ENCODE results near the gene SGMS1.

GRCh38 chr10:50552308-50552707 is 71.4 kb downstream of the SGMS1 start:
- TF ChIP-seq CTCF (IDR thresholded peaks at IDR 0.05), result no peak
- no peak for TF ChIP-seq POLR2AphosphoS5 (IDR thresholded peaks at IDR 0.05)
